ENCODE results near the gene SPATA9.

SPATA9 gene

GRCh38 chr5:95725937-95726810 is 43.4 kb upstream of the SPATA9 start:
- peaks cover 19 to 39% of the 10 kb centered on the region in 2 donors for H3K4me1 ChIP-seq (ENCODE audit: control insufficient read depth in 1 of 2, insufficient read depth in 2 of 2, low read length in 2 of 2)
- no peaks in the 10 kb centered on the region for H3K9me3 ChIP-seq (ENCODE audit: control insufficient read depth in 1 of 2, low read length in 2 of 2)
- H3K36me3 ChIP-seq (ENCODE audit: control insufficient read depth in 1 of 2, insufficient read depth in 2 of 2, low read length in 2 of 2): no peaks in the 10 kb centered on the region
- no peak overlapping the region for H3K4me3 ChIP-seq (ENCODE audit: low read depth in 1 of 2, low read length in 2 of 2)
- no peak overlapping the region for H3K27ac ChIP-seq (ENCODE audit: low read depth, low read length)
- no peak overlapping the region for H3K9ac ChIP-seq (ENCODE audit: low read depth in 1 of 2, low read length in 2 of 2)
- no peaks in the 10 kb centered on the region for H3K27me3 ChIP-seq (ENCODE audit: control insufficient read depth in 1 of 2, insufficient read depth in 2 of 2, low read length in 2 of 2)

GRCh38 chr5:95725071-95725820 is 42.5 kb upstream of the SPATA9 start:
- no peak overlapping the region for H3K4me3 ChIP-seq (ENCODE audit: low read depth in 1 of 2, low read length in 2 of 2)
- H3K27ac ChIP-seq (ENCODE audit: low read depth, low read length): no peak overlapping the region
- no peaks in the 10 kb centered on the region for H3K36me3 ChIP-seq (ENCODE audit: control insufficient read depth in 1 of 2, insufficient read depth in 2 of 2, low read length in 2 of 2)
- no peak overlapping the region for H3K9ac ChIP-seq (ENCODE audit: low read depth in 1 of 2, low read length in 2 of 2)
- peaks cover 18 to 39% of the 10 kb centered on the region in 2 donors for H3K4me1 ChIP-seq (ENCODE audit: control insufficient read depth in 1 of 2, insufficient read depth in 2 of 2, low read length in 2 of 2)
- no peaks in the 10 kb centered on the region for H3K27me3 ChIP-seq (ENCODE audit: control insufficient read depth in 1 of 2, insufficient read depth in 2 of 2, low read length in 2 of 2)
- H3K9me3 ChIP-seq (ENCODE audit: control insufficient read depth in 1 of 2, low read length in 2 of 2): no peaks in the 10 kb centered on the region

- no peak overlapping the region for H3K27ac ChIP-seq (ENCODE audit: low read depth, low read length)
These were observed 41.0 kb upstream of the SPATA9 start for GRCh38 chr5:95723632-95724369.

GRCh38 chr5:95721582-95722295 is 38.9 kb upstream of the SPATA9 start:
- Histone ChIP-seq H3K9ac (ENCODE audit: low read depth in 1 of 2, low read length in 2 of 2) (no peak overlapping the region), H3K27me3 (ENCODE audit: control insufficient read depth in 1 of 2, insufficient read depth in 2 of 2, low read length in 2 of 2) (no peaks in the 10 kb centered on the region), H3K4me1 (ENCODE audit: control insufficient read depth in 1 of 2, insufficient read depth in 2 of 2, low read length in 2 of 2) (peaks cover 5 to 21% of the 10 kb centered on the region in 2 donors), H3K36me3 (ENCODE audit: control insufficient read depth in 1 of 2, insufficient read depth in 2 of 2, low read length in 2 of 2) (no peaks in the 10 kb centered on the region), H3K27ac (ENCODE audit: low read depth, low read length) (no peak overlapping the region), H3K9me3 (ENCODE audit: control insufficient read depth in 1 of 2, low read length in 2 of 2) (no peaks in the 10 kb centered on the region), H3K4me3 (ENCODE audit: low read depth in 1 of 2, low read length in 2 of 2) (no peak overlapping the region)

More at GRCh38 chr5:95723632-95724369, 41.0 kb upstream of the SPATA9 start:
- Histone ChIP-seq H3K4me1 (ENCODE audit: control insufficient read depth in 1 of 2, insufficient read depth in 2 of 2, low read length in 2 of 2) (peaks cover 17 to 39% of the 10 kb centered on the region in 2 donors), H3K9ac (ENCODE audit: low read depth in 1 of 2, low read length in 2 of 2) (no peak overlapping the region), H3K27me3 (ENCODE audit: control insufficient read depth in 1 of 2, insufficient read depth in 2 of 2, low read length in 2 of 2) (no peaks in the 10 kb centered on the region), H3K36me3 (ENCODE audit: control insufficient read depth in 1 of 2, insufficient read depth in 2 of 2, low read length in 2 of 2) (no peaks in the 10 kb centered on the region), H3K9me3 (ENCODE audit: control insufficient read depth in 1 of 2, low read length in 2 of 2) (no peaks in the 10 kb centered on the region), H3K4me3 (ENCODE audit: low read depth in 1 of 2, low read length in 2 of 2) (no peak overlapping the region)

DNA sequence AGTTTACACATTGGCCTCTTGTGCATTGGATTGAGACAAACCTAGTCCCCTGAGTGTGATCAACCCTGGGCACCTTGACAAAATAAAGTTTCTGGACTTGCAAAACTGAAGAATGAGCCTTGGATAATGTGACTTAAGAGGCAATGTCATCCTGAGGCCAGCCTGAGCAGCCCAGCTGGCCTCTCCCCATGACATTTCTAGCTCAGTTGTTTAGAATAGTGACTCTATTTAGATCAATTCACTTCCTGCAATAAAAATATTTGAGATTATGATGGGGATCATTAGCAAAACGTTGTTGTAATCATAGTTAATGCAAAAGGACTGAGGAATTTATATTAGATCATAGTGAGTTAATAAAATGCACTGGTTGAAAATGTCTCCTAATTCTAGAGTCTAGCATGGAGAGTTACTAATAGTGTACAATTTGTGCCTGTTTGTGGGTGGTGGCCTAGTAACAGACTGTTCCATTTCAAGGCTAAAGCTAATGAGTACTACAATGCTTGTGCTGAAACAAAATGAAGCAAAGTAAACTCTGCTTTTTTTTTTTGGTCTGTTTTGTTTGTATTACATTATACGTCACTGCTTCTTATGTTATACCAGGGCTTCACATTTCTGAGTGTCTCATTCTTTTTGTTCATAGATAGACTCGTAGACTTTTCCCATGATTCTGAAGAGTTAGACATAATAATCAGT is 37.4 kb upstream of the SPATA9 start:
- Histone ChIP-seq H3K27me3 (ENCODE audit: control insufficient read depth in 1 of 2, insufficient read depth in 2 of 2, low read length in 2 of 2) (no peaks in the 10 kb centered on the region), H3K4me1 (ENCODE audit: control insufficient read depth in 1 of 2, insufficient read depth in 2 of 2, low read length in 2 of 2) (peaks cover 5 to 17% of the 10 kb centered on the region in 2 donors), H3K9me3 (ENCODE audit: control insufficient read depth in 1 of 2, low read length in 2 of 2) (no peaks in the 10 kb centered on the region), H3K4me3 (ENCODE audit: low read depth in 1 of 2, low read length in 2 of 2) (no peak overlapping the region), H3K9ac (ENCODE audit: low read depth in 1 of 2, low read length in 2 of 2) (no peak overlapping the region), H3K27ac (ENCODE audit: low read depth, low read length) (no peak overlapping the region), H3K36me3 (ENCODE audit: control insufficient read depth in 1 of 2, insufficient read depth in 2 of 2, low read length in 2 of 2) (no peaks in the 10 kb centered on the region)

- Histone ChIP-seq H3K4me1 (ENCODE audit: control insufficient read depth in 1 of 2, insufficient read depth in 2 of 2, low read length in 2 of 2) (peaks cover 5 to 17% of the 10 kb centered on the region in 2 donors), H3K27ac (ENCODE audit: low read depth, low read length) (no peak overlapping the region), H3K27me3 (ENCODE audit: control insufficient read depth in 1 of 2, insufficient read depth in 2 of 2, low read length in 2 of 2) (no peaks in the 10 kb centered on the region), H3K36me3 (ENCODE audit: control insufficient read depth in 1 of 2, insufficient read depth in 2 of 2, low read length in 2 of 2) (no peaks in the 10 kb centered on the region), H3K9me3 (ENCODE audit: control insufficient read depth in 1 of 2, low read length in 2 of 2) (no peaks in the 10 kb centered on the region), H3K9ac (ENCODE audit: low read depth in 1 of 2, low read length in 2 of 2) (no peak overlapping the region), H3K4me3 (ENCODE audit: low read depth in 1 of 2, low read length in 2 of 2) (no peak overlapping the region)
These were observed 35.9 kb upstream of the SPATA9 start for GRCh38 chr5:95718738-95719137.

- Histone ChIP-seq H3K4me1 (ENCODE audit: control insufficient read depth in 1 of 2, insufficient read depth in 2 of 2, low read length in 2 of 2) (peaks cover 5 to 11% of the 10 kb centered on the region in 2 donors), H3K36me3 (ENCODE audit: control insufficient read depth in 1 of 2, insufficient read depth in 2 of 2, low read length in 2 of 2) (no peaks in the 10 kb centered on the region), H3K27ac (ENCODE audit: low read depth, low read length) (no peak overlapping the region), H3K9me3 (ENCODE audit: control insufficient read depth in 1 of 2, low read length in 2 of 2) (no peaks in the 10 kb centered on the region), H3K9ac (ENCODE audit: low read depth in 1 of 2, low read length in 2 of 2) (no peak overlapping the region), H3K27me3 (ENCODE audit: control insufficient read depth in 1 of 2, insufficient read depth in 2 of 2, low read length in 2 of 2) (no peaks in the 10 kb centered on the region), H3K4me3 (ENCODE audit: low read depth in 1 of 2, low read length in 2 of 2) (no peak overlapping the region)
These were observed 35.4 kb upstream of the SPATA9 start for GRCh38 chr5:95718203-95718602.

DNA sequence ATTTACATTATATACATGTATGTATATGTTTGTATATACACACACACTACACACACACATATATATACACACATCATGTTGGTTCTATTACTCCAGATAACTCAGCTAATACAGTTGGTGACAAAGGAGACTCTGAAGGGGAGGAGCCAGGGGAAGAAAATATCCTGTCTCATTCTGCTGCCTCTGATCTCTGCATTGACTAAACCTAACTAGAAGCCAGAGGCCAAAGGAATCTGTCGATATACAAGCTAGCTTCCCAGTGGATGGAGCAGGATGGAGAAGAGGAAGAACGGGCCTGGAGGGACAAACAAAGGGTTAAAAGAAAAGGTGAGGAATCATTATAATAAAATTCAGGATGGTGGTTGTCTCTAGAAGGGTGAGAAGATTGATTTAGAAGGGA is 34.6 kb upstream of the SPATA9 start:
- Histone ChIP-seq H3K9ac (ENCODE audit: low read depth in 1 of 2, low read length in 2 of 2) (no peak overlapping the region), H3K27me3 (ENCODE audit: control insufficient read depth in 1 of 2, insufficient read depth in 2 of 2, low read length in 2 of 2) (no peaks in the 10 kb centered on the region), H3K9me3 (ENCODE audit: control insufficient read depth in 1 of 2, low read length in 2 of 2) (no peaks in the 10 kb centered on the region), H3K36me3 (ENCODE audit: control insufficient read depth in 1 of 2, insufficient read depth in 2 of 2, low read length in 2 of 2) (no peaks in the 10 kb centered on the region), H3K4me3 (ENCODE audit: low read depth in 1 of 2, low read length in 2 of 2) (no peak overlapping the region), H3K27ac (ENCODE audit: low read depth, low read length) (no peak overlapping the region), H3K4me1 (ENCODE audit: control insufficient read depth in 1 of 2, insufficient read depth in 2 of 2, low read length in 2 of 2) (peaks cover 5 to 11% of the 10 kb centered on the region in 2 donors)

DNA sequence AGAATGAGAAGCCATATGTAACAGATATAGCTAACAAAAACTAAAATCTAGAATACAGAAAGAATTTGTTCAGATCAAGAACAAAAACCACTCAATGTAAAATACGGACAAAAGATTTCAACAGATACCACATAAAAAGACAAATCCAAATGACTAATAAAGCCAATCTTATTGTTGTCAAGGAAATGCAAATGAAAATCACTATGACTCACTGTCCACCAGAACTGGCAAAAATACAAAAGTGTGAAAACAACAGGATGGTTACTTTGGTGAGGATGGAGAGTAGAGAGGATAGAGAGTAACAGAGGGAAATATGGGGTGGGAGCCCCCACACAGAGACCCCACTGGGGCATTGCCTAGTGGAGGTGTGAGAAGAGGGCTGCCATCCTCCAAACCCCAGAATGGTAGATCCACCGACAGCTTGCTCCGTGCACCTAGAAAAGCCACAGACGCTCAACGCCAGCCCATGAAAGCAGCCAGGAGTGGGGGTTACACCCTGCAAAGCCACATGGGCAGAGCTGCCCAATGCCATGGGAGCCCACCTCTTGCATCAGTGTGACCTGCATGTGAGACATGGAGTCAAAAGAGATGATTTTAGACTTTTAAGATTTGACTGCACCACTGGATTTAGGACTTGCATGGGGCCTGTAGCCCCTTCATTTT is 33.1 kb upstream of the SPATA9 start:
- Histone ChIP-seq H3K4me3 (ENCODE audit: low read depth in 1 of 2, low read length in 2 of 2) (no peak overlapping the region), H3K9ac (ENCODE audit: low read depth in 1 of 2, low read length in 2 of 2) (no peak overlapping the region), H3K27me3 (ENCODE audit: control insufficient read depth in 1 of 2, insufficient read depth in 2 of 2, low read length in 2 of 2) (no peaks in the 10 kb centered on the region), H3K9me3 (ENCODE audit: control insufficient read depth in 1 of 2, low read length in 2 of 2) (no peaks in the 10 kb centered on the region), H3K4me1 (ENCODE audit: control insufficient read depth in 1 of 2, insufficient read depth in 2 of 2, low read length in 2 of 2) (peaks cover 5 to 11% of the 10 kb centered on the region in 2 donors), H3K36me3 (ENCODE audit: control insufficient read depth in 1 of 2, insufficient read depth in 2 of 2, low read length in 2 of 2) (no peaks in the 10 kb centered on the region), H3K27ac (ENCODE audit: low read depth, low read length) (no peak overlapping the region)

Measured in duodenal mucosa (tissue), 2 donors.